Duodenal mucosa (tissue), 2 donors: ENCODE results near the gene PPM1N.

Experiments
- H3K27ac ChIP-seq: one replicate; pipeline ENCODE4 v1.7.0; 2013; ENCODE audit warnings: low read depth, low read length
- H3K27me3 ChIP-seq, 2 donors: one replicate each; pipeline ENCODE4 v1.7.0; 2013; ENCODE audit warnings: low read length in 2 of 2, control low read depth in 1 of 2; ENCODE audit not compliant: insufficient read depth in 2 of 2, control insufficient read depth in 1 of 2
- H3K36me3 ChIP-seq, 2 donors: one replicate each; pipeline ENCODE4 v1.7.0; 2013; ENCODE audit warnings: low read length in 2 of 2, control low read depth in 1 of 2; ENCODE audit not compliant: insufficient read depth in 2 of 2, control insufficient read depth in 1 of 2
- H3K4me1 ChIP-seq, 2 donors: one replicate each; pipeline ENCODE4 v1.7.0; 2013; ENCODE audit warnings: low read length in 2 of 2, control low read depth in 1 of 2; ENCODE audit not compliant: insufficient read depth in 2 of 2, control insufficient read depth in 1 of 2
- H3K4me3 ChIP-seq, 2 donors: one replicate each; pipeline ENCODE4 v1.7.0; 2013; ENCODE audit warnings: low read length in 2 of 2, low read depth in 1 of 2
- H3K9ac ChIP-seq, 2 donors: one replicate each; pipeline ENCODE4 v1.7.0; 2013; ENCODE audit warnings: low read length in 2 of 2, low read depth in 1 of 2
- H3K9me3 ChIP-seq, 2 donors: one replicate each; pipeline ENCODE4 v1.7.0; 2013; ENCODE audit warnings: low read length in 2 of 2, control low read depth in 1 of 2; ENCODE audit not compliant: control insufficient read depth in 1 of 2

The PPM1N gene

DNA sequence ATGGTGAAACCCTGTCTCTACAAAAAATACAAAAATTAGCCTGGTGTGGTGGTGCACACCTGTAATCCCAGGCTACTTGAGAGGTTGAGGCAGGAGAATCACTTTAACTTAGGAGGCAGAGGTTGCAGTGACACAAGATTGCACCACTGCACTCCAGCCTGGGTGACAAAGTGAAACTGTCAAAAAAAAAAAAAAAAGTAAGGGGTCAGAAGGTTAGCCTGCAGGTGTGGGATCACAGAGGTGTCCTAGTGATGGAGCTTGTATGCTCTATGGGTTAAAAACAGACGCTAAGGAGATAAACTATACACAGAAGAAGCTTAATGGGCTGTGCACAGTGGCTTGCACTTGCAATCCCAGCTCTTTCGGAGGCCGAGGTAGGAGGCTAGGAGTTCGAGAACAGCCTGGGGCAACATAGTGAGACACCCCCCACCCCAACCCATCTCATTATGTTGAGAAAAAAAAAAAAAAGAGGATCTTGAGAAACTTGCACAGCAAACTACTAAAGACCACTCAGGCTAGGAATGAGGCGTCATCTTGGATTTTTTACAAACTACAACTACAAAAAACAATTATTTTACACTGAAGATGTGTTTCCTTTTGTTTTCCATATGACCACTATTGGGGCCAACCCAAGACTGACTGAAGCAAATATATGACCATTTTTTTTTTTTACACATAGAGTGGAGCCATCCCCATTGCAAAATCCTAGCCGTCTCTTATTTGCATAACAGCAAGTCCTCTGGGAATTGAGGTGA, 22.5 kb upstream of the PPM1N start:
- Histone ChIP-seq H3K27ac (no peak overlapping the region), H3K36me3 (no peaks in the 10 kb centered on the region), H3K4me3 (no peak overlapping the region), H3K9ac (no peak overlapping the region), H3K9me3 (no peaks in the 10 kb centered on the region), H3K27me3 (peaks cover 0 to 7% of the 10 kb centered on the region in 2 donors), H3K4me1 (peaks cover 6 to 13% of the 10 kb centered on the region in 2 donors)

- Histone ChIP-seq H3K27me3 (peaks cover 0 to 7% of the 10 kb centered on the region in 2 donors), H3K9me3 (no peaks in the 10 kb centered on the region), H3K4me1 (peaks cover 6 to 12% of the 10 kb centered on the region in 2 donors), H3K36me3 (no peaks in the 10 kb centered on the region), H3K9ac (no peak overlapping the region), H3K27ac (no peak overlapping the region), H3K4me3 (no peak overlapping the region)
These were observed 21.9 kb upstream of the PPM1N start for GRCh38 chr19:45476304-45476703.

- peaks cover 0 to 7% of the 10 kb centered on the region in 2 donors for H3K27me3 ChIP-seq
- H3K36me3 ChIP-seq, result no peaks in the 10 kb centered on the region
- H3K9ac ChIP-seq, result no peak overlapping the region
- H3K4me3 ChIP-seq, result no peak overlapping the region
- H3K27ac ChIP-seq, result no peak overlapping the region
- peaks cover 6 to 12% of the 10 kb centered on the region in 2 donors for H3K4me1 ChIP-seq
- no peaks in the 10 kb centered on the region for H3K9me3 ChIP-seq
These were observed 21.1 kb upstream of the PPM1N start for GRCh38 chr19:45477186-45477585.

GRCh38 chr19:45477713-45478453, 20.4 kb upstream of the PPM1N start:
- Histone ChIP-seq H3K4me3 (peak overlapping the region; percentile 68 to 77), H3K9ac (peak overlapping the region; percentile 63 to 86), H3K27ac (peak overlapping the region; percentile 82), H3K9me3 (no peaks in the 10 kb centered on the region), H3K36me3 (no peaks in the 10 kb centered on the region), H3K27me3 (peaks cover 0 to 5% of the 10 kb centered on the region in 2 donors), H3K4me1 (peaks cover 6 to 12% of the 10 kb centered on the region in 2 donors)

- Histone ChIP-seq H3K9ac (peak overlapping the region; percentile 63 to 86), H3K36me3 (no peaks in the 10 kb centered on the region), H3K4me3 (peak overlapping the region; percentile 68 to 77), H3K27ac (peak overlapping the region; percentile 82), H3K9me3 (no peaks in the 10 kb centered on the region), H3K27me3 (peaks cover 0 to under 1% of the 10 kb centered on the region in 2 donors), H3K4me1 (peaks cover 6 to 12% of the 10 kb centered on the region in 2 donors)
These were observed 19.6 kb upstream of the PPM1N start for GRCh38 chr19:45478454-45479238.

- Histone ChIP-seq H3K4me3 (no peak overlapping the region), H3K27me3 (no peaks in the 10 kb centered on the region), H3K27ac (no peak overlapping the region), H3K4me1 (peaks cover 6 to 7% of the 10 kb centered on the region in 2 donors), H3K36me3 (no peaks in the 10 kb centered on the region), H3K9me3 (no peaks in the 10 kb centered on the region), H3K9ac (no peak overlapping the region)
These were observed 15.2 kb upstream of the PPM1N start for GRCh38 chr19:45483033-45483432.

DNA sequence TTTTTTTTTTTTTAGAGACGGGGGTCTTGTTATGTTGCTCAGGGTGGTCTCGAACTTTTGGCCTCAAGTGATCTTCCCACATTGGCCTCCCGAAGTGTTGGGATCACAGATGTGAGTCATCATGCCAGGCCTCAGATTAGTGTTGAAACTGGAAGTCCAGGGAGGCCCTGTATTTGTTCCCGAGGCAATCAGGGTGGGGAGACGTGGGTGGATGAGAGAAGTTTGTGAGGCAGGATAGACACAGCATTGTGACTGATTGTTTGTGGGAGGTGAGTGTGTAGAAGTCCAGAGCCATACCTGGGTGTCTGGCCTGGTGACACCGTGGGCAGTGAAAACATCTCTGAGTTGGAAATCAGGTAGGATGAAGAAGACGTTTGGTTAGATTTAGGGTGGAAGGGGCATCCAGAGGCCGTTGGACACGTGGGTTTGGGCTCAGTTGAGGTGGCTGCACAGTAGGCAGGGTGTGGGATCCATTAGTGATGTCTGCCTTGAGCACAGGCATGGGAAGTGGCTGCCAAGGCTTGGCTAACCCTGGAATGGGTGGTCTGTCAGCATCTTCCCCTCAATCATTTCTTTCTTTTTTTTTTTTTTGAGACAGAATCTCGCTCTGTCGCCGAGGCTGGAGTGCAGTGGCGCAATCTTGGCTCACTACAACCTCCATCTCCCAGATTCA, 13.8 kb upstream of the PPM1N start:
- Histone ChIP-seq H3K9ac (no peak overlapping the region), H3K36me3 (no peaks in the 10 kb centered on the region), H3K27ac (no peak overlapping the region), H3K4me1 (peaks cover 3 to 4% of the 10 kb centered on the region in 2 donors), H3K4me3 (no peak overlapping the region), H3K27me3 (no peaks in the 10 kb centered on the region), H3K9me3 (no peaks in the 10 kb centered on the region)

GRCh38 chr19:45485305-45486077, 12.8 kb upstream of the PPM1N start:
- Histone ChIP-seq H3K27ac (no peak overlapping the region), H3K36me3 (no peaks in the 10 kb centered on the region), H3K27me3 (no peaks in the 10 kb centered on the region), H3K9me3 (no peaks in the 10 kb centered on the region), H3K9ac (peak overlapping the region; percentile 34 to 45), H3K4me3 (peak overlapping the region; percentile 71 to 79), H3K4me1 (peaks cover 3 to 4% of the 10 kb centered on the region in 2 donors)

DNA sequence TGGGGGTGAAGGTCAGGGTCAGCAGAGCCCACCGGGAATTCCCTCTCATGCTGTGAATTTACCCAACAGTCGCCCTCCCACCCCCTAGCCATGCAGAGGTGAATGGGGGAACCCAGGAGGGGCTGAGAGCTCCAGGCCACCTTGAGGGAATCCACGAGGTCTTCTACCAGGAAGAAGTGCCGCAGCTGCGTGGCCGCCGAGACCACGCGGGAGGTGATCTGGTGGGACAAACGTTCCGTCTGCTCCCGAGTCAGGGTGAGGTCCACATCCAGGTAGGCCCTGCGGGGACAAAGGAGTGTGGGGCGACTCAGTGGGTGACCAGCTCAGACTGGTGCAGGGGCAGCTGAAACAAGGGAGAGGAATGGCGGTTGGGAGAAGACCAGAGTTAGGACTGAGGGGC, 9.5 kb upstream of the PPM1N start:
- H3K9me3 ChIP-seq, result no peaks in the 10 kb centered on the region
- H3K4me1 ChIP-seq, result peaks cover 4 to 14% of the 10 kb centered on the region in 2 donors
- no peaks in the 10 kb centered on the region for H3K36me3 ChIP-seq
- H3K4me3 ChIP-seq, result no peak overlapping the region
- H3K27me3 ChIP-seq, result no peaks in the 10 kb centered on the region
- no peak overlapping the region for H3K27ac ChIP-seq
- H3K9ac ChIP-seq, result no peak overlapping the region
